Measurements from ENCODE around the gene CSGALNACT2. TPM values are rescaled to one million over a fixed set of nuclear protein-coding genes. Genes with fewer than 3 reads are reported as not detected.

The CSGALNACT2 gene
- total and polyA plus RNA-seq, 9 of the 15 experiments (the other 6 are each of a cell fraction or from before 2014, with no cell fraction given) = 1.4 to 7.3 (median 3.5) TPM

GRCh38 chr10:43127442-43127841 is 10.8 kb upstream of the CSGALNACT2 start:
- no TSS peak for BruUV-seq (replicated peaks)
- H3K27me3 ChIP-seq (ENCODE audit: control insufficient read depth in 2 of 2, insufficient read depth in 2 of 2, low read length in 2 of 2) = peaks cover 41 to 71% of the 10 kb centered on the region in 2 experiments
- ChIA-PET CTCF (ENCODE audit: low intra/inter-chr PET ratio) (no interaction called here), POLR2A (no interaction called here)
- H3K9ac ChIP-seq (ENCODE audit: insufficient read depth in 1 of 2, low read depth in 2 of 2, low read length in 2 of 2) = no peak overlapping the region
- FAIRE-seq = no peak
- no peak for DNase-seq (ENCODE audit: extremely low read depth in 1 of 4, low spot score in 3 of 4)
- peaks cover 2 to 9% of the 10 kb centered on the region in 2 experiments; a peak in 2 of 5 replicates for H3K4me1 ChIP-seq (replicated peaks in 1 of 2; ENCODE audit: control insufficient read depth in 2 of 2, insufficient read depth in 2 of 2, low read length in 2 of 2)
- H3K4me3 ChIP-seq = no peak overlapping the region
- no peaks in the 10 kb centered on the region for H3K79me2 ChIP-seq (ENCODE audit: control insufficient read depth, insufficient read depth, low read length)
- H2AFZ ChIP-seq (ENCODE audit: low read depth, low read length) = no peak overlapping the region
- ATAC-seq = no peak
- intact Hi-C loops (cut with micrococcal nuclease) (no loop called here), in situ Hi-C loops (cut with MboI) (no loop called here)
- WGBS (ENCODE audit: insufficient coverage, low coverage, missing lambda C conversion rate) = under 1% methylated on average over 9 of the region's 9 CpGs
- TF ChIP-seq ZFP30 (CRISPR knock-in tag; IDR thresholded peaks at IDR 0.05; ENCODE audit: borderline replicate concordance) (no peak), TAL1 (IDR thresholded peaks at IDR 0.05) (no peak), RBM34 (IDR thresholded peaks at IDR 0.05; ENCODE audit: borderline replicate concordance, insufficient read depth, low read length) (no peak), ZFPM2 (CRISPR knock-in tag; IDR thresholded peaks at IDR 0.05) (no peak), DEAF1 (CRISPR knock-in tag; IDR thresholded peaks at IDR 0.05) (no peak), USF2 (CRISPR knock-in tag; IDR thresholded peaks at IDR 0.05) (no peak), PTTG1 (tag; IDR thresholded peaks at IDR 0.05; ENCODE audit: low read depth) (no peak), MEF2D (tag; conservative IDR thresholded peaks at IDR 0.05; ENCODE audit: low read depth) (no peak), ETS2 (tag; IDR thresholded peaks at IDR 0.05; ENCODE audit: borderline replicate concordance, poor library complexity, severe bottlenecking) (no peak), EZH2 (IDR thresholded peaks at IDR 0.05; ENCODE audit: borderline replicate concordance, low read depth, low read length) (no peak), HMG20A (CRISPR knock-in tag; conservative IDR thresholded peaks at IDR 0.05) (no peak), IRF2 (CRISPR knock-in tag; IDR thresholded peaks at IDR 0.05) (no peak), CBFA2T2 (conservative IDR thresholded peaks at IDR 0.05) (no peak), ZNF282 (CRISPR knock-in tag; IDR thresholded peaks at IDR 0.05) (no peak), BRF1 (IDR thresholded peaks at IDR 0.05; ENCODE audit: borderline replicate concordance, extremely low read depth, insufficient read length) (no peak)
- TF ChIP-seq, protein P1, sequence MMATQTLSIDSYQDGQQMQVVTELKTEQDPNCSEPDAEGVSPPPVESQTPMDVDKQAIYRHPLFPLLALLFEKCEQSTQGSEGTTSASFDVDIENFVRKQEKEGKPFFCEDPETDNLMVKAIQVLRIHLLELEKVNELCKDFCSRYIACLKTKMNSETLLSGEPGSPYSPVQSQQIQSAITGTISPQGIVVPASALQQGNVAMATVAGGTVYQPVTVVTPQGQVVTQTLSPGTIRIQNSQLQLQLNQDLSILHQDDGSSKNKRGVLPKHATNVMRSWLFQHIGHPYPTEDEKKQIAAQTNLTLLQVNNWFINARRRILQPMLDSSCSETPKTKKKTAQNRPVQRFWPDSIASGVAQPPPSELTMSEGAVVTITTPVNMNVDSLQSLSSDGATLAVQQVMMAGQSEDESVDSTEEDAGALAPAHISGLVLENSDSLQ (IDR thresholded peaks at IDR 0.05) = no peak
- TF ChIP-seq, protein P2, sequence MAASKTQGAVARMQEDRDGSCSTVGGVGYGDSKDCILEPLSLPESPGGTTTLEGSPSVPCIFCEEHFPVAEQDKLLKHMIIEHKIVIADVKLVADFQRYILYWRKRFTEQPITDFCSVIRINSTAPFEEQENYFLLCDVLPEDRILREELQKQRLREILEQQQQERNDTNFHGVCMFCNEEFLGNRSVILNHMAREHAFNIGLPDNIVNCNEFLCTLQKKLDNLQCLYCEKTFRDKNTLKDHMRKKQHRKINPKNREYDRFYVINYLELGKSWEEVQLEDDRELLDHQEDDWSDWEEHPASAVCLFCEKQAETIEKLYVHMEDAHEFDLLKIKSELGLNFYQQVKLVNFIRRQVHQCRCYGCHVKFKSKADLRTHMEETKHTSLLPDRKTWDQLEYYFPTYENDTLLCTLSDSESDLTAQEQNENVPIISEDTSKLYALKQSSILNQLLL (CRISPR knock-in tag; IDR thresholded peaks at IDR 0.05; ENCODE audit: borderline replicate concordance) = no peak
- no peak overlapping the region for H3K4me2 ChIP-seq (ENCODE audit: insufficient read depth, low read length)
- no peaks in the 10 kb centered on the region for H3K9me3 ChIP-seq (replicated peaks; ENCODE audit: control insufficient read depth, insufficient read depth, low read depth, low read length)
- H4K20me1 ChIP-seq (replicated peaks; ENCODE audit: control insufficient read depth, insufficient read depth, low read length) = no peaks in the 10 kb centered on the region
- H3K27ac ChIP-seq (ENCODE audit: extremely low read depth, low read depth, low read length) = no peak overlapping the region
- no peaks in the 10 kb centered on the region for H3K36me3 ChIP-seq (ENCODE audit: control insufficient read depth, insufficient read depth, low read length)
- no peaks in the 10 kb centered on the region for H3K9me1 ChIP-seq (ENCODE audit: control insufficient read depth, insufficient read depth, low read length)
